HepG2 (cell line): ENCODE results near the gene CD24. TPM values are rescaled to one million over a fixed set of nuclear protein-coding genes. Genes with fewer than 3 reads are reported as not detected.

Experiments used
- ATAC-seq: fragments of 200-7000 bp; cut with Tn5 transposase; 3 replicates; pipeline ENCODE4 v1.9.1; 2020; ENCODE audit warnings: mild to moderate bottlenecking, moderate library complexity
- BruUV-seq: library from RNA; stranded (reverse); fragments of 400-500 nt; replicated peaks from 2 replicates; lab custom pipeline; 2021; lab: Mats Ljungman, UMichigan
- CTCF ChIA-PET: fragments of 300-600 bp; formaldehyde crosslinking; extraction: SDS; loops from one replicate; lab custom pipeline; 2021; ENCODE audit warnings: low total read pairs, inconsistent platforms, low intra/inter-chr PET ratio; lab: Yijun Ruan, JAX
- POLR2A ChIA-PET: fragments of 350-600 bp; sonication (Branson Sonifier 250); formaldehyde crosslinking; loops from one replicate; lab custom pipeline; 2020; ENCODE audit warnings: antibody characterized with exemption, inconsistent platforms; lab: Yijun Ruan, JAX
- DNase-seq: peaks from one replicate; pipeline ENCODE4 v3.0.0-alpha.2; 2015; ENCODE audit warnings: low spot score
- FAIRE-seq: peaks from 3 replicates; lab custom pipeline; 2011; peaks lifted over from hg19 to GRCh38; lab: Jason Lieb, UNC
- H2AFZ ChIP-seq: one replicate; pipeline ENCODE4 v1.6.1; 2011; ENCODE audit warnings: low read length, inconsistent platforms
- H3K27ac ChIP-seq: fragments of 300-600 bp; 3 replicates; pipeline ENCODE4 v1.8.0; 2011; ENCODE audit warnings: mixed run types, mild to moderate bottlenecking, mixed read lengths, low read length, inconsistent platforms; ENCODE audit not compliant: insufficient read depth; ENCODE audit errors: extremely low read length
- H3K27me3 ChIP-seq, 2 experiments: fragments of 200-600 bp in 1 of 2; 2 replicates in 1 of 2; 3 replicates in 1 of 2; pipeline versions ENCODE4 v1.6.0 to v1.8.0; 2011; ENCODE audit warnings: low read length in 2 of 2, mild to moderate bottlenecking in 2 of 2, moderate library complexity in 2 of 2, inconsistent platforms in 1 of 2; ENCODE audit not compliant: insufficient read depth in 2 of 2, control insufficient read depth in 1 of 2
- H3K36me3 ChIP-seq, 2 experiments: fragments of 200-600 bp in 1 of 2; replicated peaks in 1 of 2; 2 replicates in 1 of 2; 3 replicates in 1 of 2; pipeline versions ENCODE4 v1.5.1 to v1.8.0; 2011; ENCODE audit warnings: low read length in 2 of 2, inconsistent platforms in 1 of 2; ENCODE audit not compliant: insufficient read depth in 2 of 2, control insufficient read depth in 1 of 2
- H3K4me1 ChIP-seq: 2 replicates; pipeline ENCODE4 v1.5.1; 2012; ENCODE audit warnings: low read length, inconsistent platforms; ENCODE audit not compliant: insufficient read depth
- H3K4me2 ChIP-seq: 2 replicates; pipeline ENCODE4 v1.6.0; 2011; ENCODE audit warnings: low read depth, low read length, inconsistent platforms
- H3K4me3 ChIP-seq, 3 experiments: fragments of 200-600 bp in 1 of 3; sonication (generic), shearing (Covaris generic) in 1 of 3; replicated peaks in 1 of 3; 2 replicates each; pipeline ENCODE4 v1.5.1; 2011 to 2016; ENCODE audit warnings: low read length in 3 of 3, inconsistent platforms in 2 of 3, low read depth in 2 of 3, mild to moderate bottlenecking in 2 of 3, control low read depth in 1 of 3, mixed read lengths in 1 of 3; ENCODE audit not compliant: insufficient read depth in 1 of 3
- H3K79me2 ChIP-seq: one replicate; pipeline ENCODE4 v1.6.1; 2011; ENCODE audit warnings: low read length, inconsistent platforms; ENCODE audit not compliant: insufficient read depth
- H3K9ac ChIP-seq: 2 replicates; pipeline ENCODE4 v1.6.0; 2011; ENCODE audit warnings: mild to moderate bottlenecking, low read depth, low read length, inconsistent platforms; ENCODE audit not compliant: insufficient read depth
- H3K9me3 ChIP-seq: 2 replicates; pipeline ENCODE4 v1.5.1; 2012; ENCODE audit warnings: mild to moderate bottlenecking, low read length
- H4K20me1 ChIP-seq: 2 replicates; pipeline ENCODE4 v1.6.0; 2011; ENCODE audit warnings: inconsistent platforms, mild to moderate bottlenecking, low read length, moderate library complexity; ENCODE audit not compliant: insufficient read depth
- CAMTA2 ChIP-seq: sonication (generic); formaldehyde crosslinking; IDR thresholded peaks from 2 replicates; pipeline ENCODE4 v1.4.0; 2020; ENCODE audit warnings: mild to moderate bottlenecking, missing genetic modification reagents, borderline replicate concordance
- CBX2 ChIP-seq, 2 experiments: fragments of 200-600 bp in 1 of 2; sonication (generic); formaldehyde crosslinking in 1 of 2; IDR thresholded peaks; 2 replicates each; pipeline versions ENCODE4 v1.7.0 to v1.8.1; 2018 to 2022; ENCODE audit warnings: low read depth in 2 of 2, low read length in 1 of 2, mild to moderate bottlenecking in 1 of 2, missing genetic modification reagents in 1 of 2
- CCAR2 ChIP-seq: fragments of 200-400 bp; formaldehyde crosslinking; optimal IDR thresholded peaks from 2 replicates; pipeline ENCODE3; 2018; ENCODE audit warnings: low read depth, mild to moderate bottlenecking, low read length, moderate library complexity
- CCDC6 ChIP-seq: sonication (generic); formaldehyde crosslinking; IDR thresholded peaks from 2 replicates; pipeline ENCODE4 v1.8.1; 2022; ENCODE audit warnings: mild to moderate bottlenecking, missing genetic modification reagents, moderate library complexity
- DBP ChIP-seq: sonication (generic); formaldehyde crosslinking; IDR thresholded peaks from 2 replicates; pipeline ENCODE4 v1.4.0; 2020; ENCODE audit warnings: missing genetic modification reagents; ENCODE audit errors: not compliant biosample characterization
- DMAP1 ChIP-seq: IDR thresholded peaks from 2 replicates; pipeline ENCODE4 v1.6.1; 2016
- DNMT1 ChIP-seq: sonication (generic); formaldehyde crosslinking; IDR thresholded peaks from 2 replicates; pipeline ENCODE4 v1.5.1; 2020; ENCODE audit warnings: mild to moderate bottlenecking, missing genetic modification reagents
- GATA4 ChIP-seq: sonication (generic); IDR thresholded peaks from 2 replicates; pipeline ENCODE4 v1.6.1; 2016; ENCODE audit warnings: antibody characterized with exemption, low read depth, borderline replicate concordance
- LBX2 ChIP-seq: sonication (generic); formaldehyde crosslinking; IDR thresholded peaks from 2 replicates; pipeline ENCODE4 v1.5.0; 2020; ENCODE audit warnings: missing genetic modification reagents, mild to moderate bottlenecking, borderline replicate concordance
- NR2F2 ChIP-seq: IDR thresholded peaks from 2 replicates; pipeline ENCODE4 v1.6.1; 2012; ENCODE audit warnings: low read depth, inconsistent platforms, borderline replicate concordance
- PAF1 ChIP-seq: IDR thresholded peaks from 2 replicates; pipeline ENCODE4 v1.6.1; 2016; ENCODE audit warnings: missing genetic modification reagents, missing compliant biosample characterization
- RXRA ChIP-seq: sonication (generic); formaldehyde crosslinking; IDR thresholded peaks from 2 replicates; pipeline ENCODE4 v1.5.1; 2020; ENCODE audit warnings: missing genetic modification reagents
- ZBTB14 ChIP-seq: sonication (generic); formaldehyde crosslinking; IDR thresholded peaks from 2 replicates; pipeline ENCODE4 v1.4.0; 2020; ENCODE audit warnings: missing genetic modification reagents
- ZBTB26 ChIP-seq: IDR thresholded peaks from 2 replicates; pipeline ENCODE4 v1.6.1; 2016; ENCODE audit warnings: missing compliant biosample characterization, missing genetic modification reagents, borderline replicate concordance
- ZBTB8A ChIP-seq: sonication (generic); formaldehyde crosslinking; IDR thresholded peaks from 2 replicates; pipeline ENCODE4 v1.4.0; 2020; ENCODE audit warnings: mild to moderate bottlenecking, low read depth, missing genetic modification reagents, borderline replicate concordance
- ZNF234 ChIP-seq: sonication (generic); formaldehyde crosslinking; conservative IDR thresholded peaks from 2 replicates; pipeline ENCODE4 v1.5.1; 2020; ENCODE audit warnings: mild to moderate bottlenecking, missing genetic modification reagents
- ZNF280D ChIP-seq: sonication (generic); formaldehyde crosslinking; IDR thresholded peaks from 2 replicates; pipeline ENCODE4 v1.5.1; 2020; ENCODE audit warnings: mild to moderate bottlenecking, missing genetic modification reagents
- ZNF446 ChIP-seq: sonication (generic); formaldehyde crosslinking; IDR thresholded peaks from 2 replicates; pipeline ENCODE4 v1.5.0; 2020; ENCODE audit warnings: mild to moderate bottlenecking, missing genetic modification reagents
- ZNF510 ChIP-seq: sonication (generic); formaldehyde crosslinking; IDR thresholded peaks from 2 replicates; pipeline ENCODE4 v1.4.0; 2020; ENCODE audit warnings: low read depth, mild to moderate bottlenecking, missing genetic modification reagents
- WGBS: methylation state at CpG from one replicate; pipeline ENCODE4 v1.1.6; 2017; ENCODE audit warnings: low lambda C conversion rate; 5-methylcytosine and 5-hydroxymethylcytosine counted together
- in situ Hi-C: cut with HindIII; loops from 2 replicates; pipeline ENCODE4 v1.10.0; 2017; ENCODE audit warnings: low pct_unique_long_range_greater_than_20kb; ENCODE audit not compliant: extremely low pct_ligation_motif_present
- intact Hi-C: fragments of 100-400 bp; cut with micrococcal nuclease; formaldehyde crosslinking; loops from one replicate; pipeline ENCODE4 v1.10.0; 2022; ENCODE audit not compliant: unreplicated experiment
- polyA plus RNA-seq, 8 experiments: library from polyadenylated mRNA; depleted of rRNA in 3 of 8; stranded (reverse) in 7 of 8; unstranded in 1 of 8; fragments of >200 nt; fragmentation: Illumina TruSeq in 4 of 8; extraction: Trizol in 4 of 8; gene quantifications; 2 replicates each; pipeline versions ENCODE4 v1.2.1 to v1.2.3, GENCODE V29; 2011 to 2016; ENCODE audit warnings: low read depth in 4 of 8, missing spikeins in 1 of 8, mixed read lengths in 1 of 8; ENCODE audit not compliant: insufficient read depth in 1 of 8
- total RNA-seq, 5 experiments: library from RNA; depleted of rRNA; stranded (reverse); fragments of >200 nt; fragmentation: Illumina TruSeq; extraction: Trizol; gene quantifications; 2 replicates each; pipeline ENCODE4 v1.2.3, GENCODE V29; 2016; ENCODE audit warnings: low read depth in 1 of 5

The CD24 gene
- total and polyA plus RNA-seq, 2 of the 13 experiments (the other 11 are each of a cell fraction or from before 2014, with no cell fraction given) = 11.3 to 30.5 TPM

GRCh38 chr6:107020239-107020638 is 45.7 kb upstream of the CD24 start:
- FAIRE-seq = no peak
- H3K27ac ChIP-seq = no peak overlapping the region
- no peak for ATAC-seq
- no peaks in the 10 kb centered on the region for H3K9me3 ChIP-seq
- intact Hi-C loops = no loop called here
- no peak overlapping the region for H3K9ac ChIP-seq
- no peak overlapping the region for H3K4me3 ChIP-seq
- BruUV-seq = no TSS peak
- 0 out of 5 replicates have a peak, but pooled peaks cover 0 to under 1% of the 10 kb centered on the region in 2 experiments for H3K27me3 ChIP-seq
- no peak for DNase-seq
- CTCF ChIA-PET = no interaction called here
- H3K36me3 ChIP-seq = no peaks in the 10 kb centered on the region
- no peaks in the 10 kb centered on the region for H4K20me1 ChIP-seq
- POLR2A ChIA-PET = no interaction called here
- no peak overlapping the region for H3K4me2 ChIP-seq
- in situ Hi-C loops = no loop called here
- H2AFZ ChIP-seq = no peak overlapping the region
- 59% methylated on average over 4 of the region's 4 CpGs for WGBS
- no peak for TF ChIP-seq ZBTB14 (CRISPR knock-in tag)
- no peak for TF ChIP-seq DBP (CRISPR knock-in tag)
- no peak for TF ChIP-seq ZBTB26 (CRISPR knock-in tag)
- no peak for TF ChIP-seq CCAR2
- no peak for TF ChIP-seq CAMTA2 (CRISPR knock-in tag)
- TF ChIP-seq LBX2 (CRISPR knock-in tag) = no peak
- no peak for TF ChIP-seq ZNF234 (CRISPR knock-in tag)
- TF ChIP-seq GATA4 = no peak
- TF ChIP-seq ZNF280D (CRISPR knock-in tag) = no peak
- TF ChIP-seq CCDC6 (CRISPR knock-in tag) = no peak
- TF ChIP-seq PAF1 (CRISPR knock-in tag) = no peak
- TF ChIP-seq DNMT1 = no peak
- TF ChIP-seq ZNF446 (CRISPR knock-in tag) = no peak
- TF ChIP-seq ZBTB8A (CRISPR knock-in tag) = no peak
- no peak for TF ChIP-seq ZNF510 (CRISPR knock-in tag)
- TF ChIP-seq NR2F2 = no peak
- no peak for TF ChIP-seq CBX2 (IDR thresholded peaks at IDR 0.05; ENCODE audit: low read depth, low read length)
- no peak for TF ChIP-seq CBX2 (CRISPR knock-in tag; IDR thresholded peaks at IDR 0.05; ENCODE audit: low read depth)
- no peak for TF ChIP-seq RXRA
- no peak for TF ChIP-seq DMAP1 (CRISPR knock-in tag)
- no peaks in the 10 kb centered on the region for H3K4me1 ChIP-seq
- no peaks in the 10 kb centered on the region for H3K79me2 ChIP-seq
